OCI-LY7 (cell line): ENCODE measurements around the gene ARHGEF1. TPM values are rescaled to one million over a fixed set of nuclear protein-coding genes. Genes with fewer than 3 reads are reported as not detected.

Experiments
- BruUV-seq: library from RNA; stranded (reverse); fragments of 400-500 nt; replicated peaks from 2 replicates; lab custom pipeline; 2021; lab: Mats Ljungman, UMichigan
- CTCF ChIA-PET: fragments of 300-600 bp; sonication (Branson Sonifier 250); formaldehyde crosslinking; loops from one replicate; lab custom pipeline; 2022; ENCODE audit warnings: antibody characterized with exemption; ENCODE audit not compliant: unreplicated experiment; lab: Charles Lee
- POLR2A ChIA-PET: fragments of 300-600 bp; sonication (Branson Sonifier 250); formaldehyde crosslinking; loops from one replicate; lab custom pipeline; 2022; ENCODE audit warnings: antibody characterized with exemption; lab: Charles Lee
- DNase-seq: peaks from one replicate; pipeline ENCODE4 v3.0.0-alpha.2; 2015; ENCODE audit warnings: low spot score
- H2AFZ ChIP-seq: fragments of 200-600 bp; sonication (generic), shearing (Covaris generic); 2 replicates; pipeline ENCODE4 v1.6.1; 2014; ENCODE audit warnings: mild to moderate bottlenecking, antibody characterized with exemption, low read length, moderate library complexity
- H3K27ac ChIP-seq: fragments of 200-600 bp; sonication (generic); 2 replicates; pipeline ENCODE4 v1.5.1; 2014; ENCODE audit warnings: mixed run types, low read depth, mild to moderate bottlenecking, moderate library complexity, low read length, inconsistent platforms; ENCODE audit not compliant: poor library complexity, severe bottlenecking
- H3K36me3 ChIP-seq: fragments of 200-600 bp; sonication (generic); 2 replicates; pipeline ENCODE4 v1.6.1; 2014; ENCODE audit warnings: mild to moderate bottlenecking, antibody characterized with exemption, low read length, moderate library complexity, mixed read lengths; ENCODE audit not compliant: insufficient read depth
- H3K4me1 ChIP-seq: fragments of 200-600 bp; sonication (generic); 2 replicates; pipeline ENCODE4 v1.5.1; 2014; ENCODE audit warnings: mild to moderate bottlenecking, low read length; ENCODE audit not compliant: insufficient read depth, poor library complexity, severe bottlenecking
- H3K4me2 ChIP-seq: fragments of 200-600 bp; sonication (generic); 2 replicates; pipeline ENCODE4 v1.6.1; 2014; ENCODE audit warnings: mild to moderate bottlenecking, low read length
- H3K4me3 ChIP-seq: fragments of 200-600 bp; sonication (generic); 2 replicates; pipeline ENCODE4 v1.5.1; 2014; ENCODE audit warnings: mild to moderate bottlenecking, low read depth, low read length; ENCODE audit not compliant: poor library complexity, severe bottlenecking
- H3K79me2 ChIP-seq: fragments of 200-600 bp; sonication (generic); 2 replicates; pipeline ENCODE4 v1.6.1; 2016; ENCODE audit warnings: low read depth, mild to moderate bottlenecking, low read length, moderate library complexity, mixed read lengths; ENCODE audit not compliant: insufficient read depth
- H3K9me2 ChIP-seq: fragments of 200-600 bp; sonication (generic); 2 replicates; pipeline ENCODE4 v1.6.1; 2016; ENCODE audit warnings: mild to moderate bottlenecking, low read length, mixed read lengths; ENCODE audit not compliant: insufficient read depth
- H3K9me3 ChIP-seq: fragments of 200-600 bp; sonication (generic); 2 replicates; pipeline ENCODE4 v1.6.1; 2014; ENCODE audit warnings: mild to moderate bottlenecking, mixed run types, low read length, mixed read lengths
- H4K20me1 ChIP-seq: fragments of 200-600 bp; sonication (generic); 2 replicates; pipeline ENCODE4 v1.6.1; 2014; ENCODE audit warnings: mild to moderate bottlenecking, antibody characterized with exemption, low read length, moderate library complexity, mixed read lengths; ENCODE audit not compliant: insufficient read depth
- CTCF ChIP-seq: fragments of 200-600 bp; sonication (generic); conservative IDR thresholded peaks from 2 replicates; pipeline ENCODE4 v1.5.1; 2014; ENCODE audit warnings: mild to moderate bottlenecking, antibody characterized with exemption, low read length, moderate library complexity, mixed read lengths
- EZH2phosphoT487 ChIP-seq: fragments of 200-600 bp; sonication (generic); IDR thresholded peaks from 2 replicates; pipeline ENCODE4 v1.6.1; 2018; ENCODE audit warnings: low read depth, borderline replicate concordance, mild to moderate bottlenecking, mixed run types, antibody characterized with exemption, low read length, moderate library complexity, mixed read lengths
- intact Hi-C: fragments of 100-400 bp; cut with micrococcal nuclease; formaldehyde crosslinking; loops from one replicate; pipeline ENCODE4 v1.10.0; 2022; ENCODE audit not compliant: unreplicated experiment
- total RNA-seq, 2 experiments: library from RNA; depleted of rRNA in 1 of 2; stranded (reverse); fragments of >200 nt in 1 of 2; shearing (Covaris generic) in 1 of 2; gene quantifications; 2 replicates each; pipeline ENCODE4 v1.2.3, GENCODE V29; 2014 to 2022

The ARHGEF1 gene
- total RNA-seq, 2 experiments from 2014 or later: 96.9 to 297 TPM

- Histone ChIP-seq H3K36me3 (peaks cover 64% of the 10 kb centered on the region), H3K9me2 (no peaks in the 10 kb centered on the region), H3K79me2 (peaks cover 37% of the 10 kb centered on the region), H3K4me1 (peaks cover 55% of the 10 kb centered on the region), H3K27ac (peak overlapping the region; percentile 88), H3K4me2 (peak overlapping the region; percentile 99), H2AFZ (no peak overlapping the region), H4K20me1 (no peaks in the 10 kb centered on the region), H3K9me3 (no peaks in the 10 kb centered on the region), H3K4me3 (peak overlapping the region; percentile 97)
- no TSS peak for BruUV-seq
- CTCF ChIA-PET: interaction anchor here (0.9 to 1.1 kb wide), 2 partner anchors 14 to 50 kb away, joined by 3 to 4 read pairs; no protein-coding TSS in a partner anchor
- POLR2A ChIA-PET: interaction anchor here (0.7 to 3.6 kb wide), 6 partner anchors 10 to 60 kb away, joined by 3 to 18 read pairs (median 6); partner anchors contain the start of genes CD79A and RPS19
- TF ChIP-seq EZH2phosphoT487 (no peak), CTCF (no peak)
- intact Hi-C loops: loop anchor here (1.0 to 2.0 kb wide), 5 partner anchors 10 to 71 kb away; partner anchors contain the start of gene CD79A
- DNase-seq: peak; percentile 82
Observed at GRCh38 chr19:41886761-41887710, 4.1 kb downstream of the ARHGEF1 start.

GRCh38 chr19:41887711-41888382 lies 4.9 kb downstream of the ARHGEF1 start:
- no TSS peak for BruUV-seq
- H3K36me3 ChIP-seq: peaks cover 70% of the 10 kb centered on the region
- no peaks in the 10 kb centered on the region for H3K9me2 ChIP-seq
- POLR2A ChIA-PET: interaction anchor here (0.5 to 3.6 kb wide), 6 partner anchors 11 to 91 kb away, joined by 3 to 18 read pairs (median 4); partner anchors contain the start of gene CD79A
- peak overlapping the region; percentile 97 for H3K4me3 ChIP-seq
- no peak overlapping the region for H2AFZ ChIP-seq
- peaks cover 48% of the 10 kb centered on the region for H3K4me1 ChIP-seq
- H4K20me1 ChIP-seq: no peaks in the 10 kb centered on the region
- intact Hi-C loops: loop anchor here (1.0 to 2.0 kb wide), 4 partner anchors 15 to 70 kb away; no protein-coding TSS in a partner anchor
- TF ChIP-seq EZH2phosphoT487: no peak
- peak; percentile 81 for TF ChIP-seq CTCF
- peak overlapping the region; percentile 99 for H3K4me2 ChIP-seq
- CTCF ChIA-PET: no interaction called here
- peaks cover 37% of the 10 kb centered on the region for H3K79me2 ChIP-seq
- no peaks in the 10 kb centered on the region for H3K9me3 ChIP-seq
- H3K27ac ChIP-seq: peak overlapping the region; percentile 88
- peak; percentile 89 for DNase-seq
